Adrenal gland (tissue), 5 donors: ENCODE data around the gene MFAP3.

Experiments
- POLR2A ChIP-seq, 2 donors: fragments of 450-650 bp; IDR thresholded peaks; one replicate each; pipeline ENCODE4 v1.6.1; 2017; ENCODE audit warnings: antibody characterized with exemption in 2 of 2, mild to moderate bottlenecking in 2 of 2, moderate library complexity in 1 of 2
- TF ChIP-seq, protein P1 (sequence below), 6 experiments: fragments of 450-650 bp in 4 of 6; fragments of 200-600 bp in 2 of 6; sonication (generic) in 1 of 6; IDR thresholded peaks; 1 replicate in 5 of 6; 2 replicates in 1 of 6; pipeline versions ENCODE4 v1.5.1 to v1.8.0; 2016 to 2021; ENCODE audit warnings: antibody characterized with exemption in 6 of 6, mild to moderate bottlenecking in 2 of 6, moderate library complexity in 1 of 6
- donor health status: DM: no; HTN: no; CAD: no.

DNA sequence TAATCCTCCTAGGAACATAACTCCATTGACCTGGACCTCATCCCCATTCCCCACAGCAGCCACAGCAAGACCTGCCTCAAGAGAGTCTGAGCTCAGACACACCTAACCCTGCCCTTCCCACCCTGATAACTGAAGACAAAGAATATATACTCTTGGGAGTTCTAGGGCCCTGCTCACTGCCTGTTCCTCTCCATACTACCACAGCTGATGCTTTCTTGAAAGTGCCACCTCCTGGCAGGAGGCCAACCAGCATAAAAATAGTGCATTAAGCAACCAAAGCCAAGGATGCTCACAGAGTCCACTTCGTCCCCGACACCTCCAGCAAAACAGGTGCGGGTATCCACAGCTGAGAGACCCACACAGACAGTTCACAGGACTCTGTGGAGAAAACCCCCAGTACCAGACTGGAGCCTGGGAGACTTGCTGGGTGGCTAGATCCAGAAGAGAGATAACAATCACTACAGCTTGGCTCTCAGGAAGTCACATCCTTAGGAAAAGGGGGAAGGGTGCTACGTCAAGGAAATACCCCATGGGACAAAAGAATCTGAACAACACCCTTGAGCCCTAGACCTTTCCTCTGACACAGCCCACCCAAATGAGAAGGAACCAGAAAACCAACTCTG lies 23.6 kb upstream of the MFAP3 start:
- TF ChIP-seq, protein P1, sequence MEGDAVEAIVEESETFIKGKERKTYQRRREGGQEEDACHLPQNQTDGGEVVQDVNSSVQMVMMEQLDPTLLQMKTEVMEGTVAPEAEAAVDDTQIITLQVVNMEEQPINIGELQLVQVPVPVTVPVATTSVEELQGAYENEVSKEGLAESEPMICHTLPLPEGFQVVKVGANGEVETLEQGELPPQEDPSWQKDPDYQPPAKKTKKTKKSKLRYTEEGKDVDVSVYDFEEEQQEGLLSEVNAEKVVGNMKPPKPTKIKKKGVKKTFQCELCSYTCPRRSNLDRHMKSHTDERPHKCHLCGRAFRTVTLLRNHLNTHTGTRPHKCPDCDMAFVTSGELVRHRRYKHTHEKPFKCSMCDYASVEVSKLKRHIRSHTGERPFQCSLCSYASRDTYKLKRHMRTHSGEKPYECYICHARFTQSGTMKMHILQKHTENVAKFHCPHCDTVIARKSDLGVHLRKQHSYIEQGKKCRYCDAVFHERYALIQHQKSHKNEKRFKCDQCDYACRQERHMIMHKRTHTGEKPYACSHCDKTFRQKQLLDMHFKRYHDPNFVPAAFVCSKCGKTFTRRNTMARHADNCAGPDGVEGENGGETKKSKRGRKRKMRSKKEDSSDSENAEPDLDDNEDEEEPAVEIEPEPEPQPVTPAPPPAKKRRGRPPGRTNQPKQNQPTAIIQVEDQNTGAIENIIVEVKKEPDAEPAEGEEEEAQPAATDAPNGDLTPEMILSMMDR (IDR thresholded peaks at IDR 0.05) = no peak
- TF ChIP-seq POLR2A (IDR thresholded peaks at IDR 0.05) = no peak
